ENCODE data around the gene PALLD.

PALLD gene

DNA sequence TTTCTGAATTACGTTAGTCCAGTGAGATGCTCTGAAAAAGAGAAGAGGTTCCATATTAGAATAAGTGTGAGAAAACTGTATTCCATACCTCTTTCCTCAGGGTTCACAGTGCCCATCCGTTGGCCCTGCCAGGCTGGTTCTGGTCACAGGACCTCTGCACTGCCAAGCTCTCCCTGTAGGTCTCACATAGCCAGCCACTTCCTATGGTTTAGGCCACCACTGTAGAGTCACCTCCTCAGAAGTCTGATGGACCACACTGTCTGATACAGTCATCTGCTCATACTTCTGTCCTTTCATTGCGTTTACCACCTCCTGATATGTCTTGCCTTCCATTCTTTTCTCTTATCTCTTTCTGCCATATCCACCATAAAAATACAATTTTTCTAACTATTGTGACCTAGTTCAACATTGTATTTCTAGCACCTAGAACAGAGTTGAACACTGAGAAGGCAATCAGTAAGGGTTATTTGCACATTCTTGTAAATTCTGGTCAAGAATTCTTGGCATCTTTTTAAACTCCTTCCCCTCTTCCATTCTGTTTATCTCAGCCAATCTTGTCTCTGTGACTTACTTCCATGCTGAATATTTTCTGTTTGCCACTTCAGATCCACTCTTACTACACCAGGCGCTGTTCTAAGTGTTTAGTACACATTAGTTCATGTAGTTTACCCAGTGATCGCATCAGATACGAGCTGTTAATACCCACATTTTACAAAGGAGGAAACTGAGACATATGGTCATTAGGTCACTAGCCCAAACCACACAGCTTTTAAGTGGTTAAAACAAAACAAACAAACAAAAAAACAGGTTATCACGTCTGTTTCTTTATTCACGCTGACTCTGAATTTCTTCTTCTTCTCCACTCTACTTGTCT, 387.6 kb downstream of the PALLD start:
- TF ChIP-seq, protein P1, sequence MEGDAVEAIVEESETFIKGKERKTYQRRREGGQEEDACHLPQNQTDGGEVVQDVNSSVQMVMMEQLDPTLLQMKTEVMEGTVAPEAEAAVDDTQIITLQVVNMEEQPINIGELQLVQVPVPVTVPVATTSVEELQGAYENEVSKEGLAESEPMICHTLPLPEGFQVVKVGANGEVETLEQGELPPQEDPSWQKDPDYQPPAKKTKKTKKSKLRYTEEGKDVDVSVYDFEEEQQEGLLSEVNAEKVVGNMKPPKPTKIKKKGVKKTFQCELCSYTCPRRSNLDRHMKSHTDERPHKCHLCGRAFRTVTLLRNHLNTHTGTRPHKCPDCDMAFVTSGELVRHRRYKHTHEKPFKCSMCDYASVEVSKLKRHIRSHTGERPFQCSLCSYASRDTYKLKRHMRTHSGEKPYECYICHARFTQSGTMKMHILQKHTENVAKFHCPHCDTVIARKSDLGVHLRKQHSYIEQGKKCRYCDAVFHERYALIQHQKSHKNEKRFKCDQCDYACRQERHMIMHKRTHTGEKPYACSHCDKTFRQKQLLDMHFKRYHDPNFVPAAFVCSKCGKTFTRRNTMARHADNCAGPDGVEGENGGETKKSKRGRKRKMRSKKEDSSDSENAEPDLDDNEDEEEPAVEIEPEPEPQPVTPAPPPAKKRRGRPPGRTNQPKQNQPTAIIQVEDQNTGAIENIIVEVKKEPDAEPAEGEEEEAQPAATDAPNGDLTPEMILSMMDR (conservative IDR thresholded peaks at IDR 0.05; ENCODE audit: low read depth, low read length) = no peak
- no peak for DNase-seq (ENCODE audit: low read depth)
- no peak overlapping the region for H3K4me3 ChIP-seq (ENCODE audit: low read length)

DNA sequence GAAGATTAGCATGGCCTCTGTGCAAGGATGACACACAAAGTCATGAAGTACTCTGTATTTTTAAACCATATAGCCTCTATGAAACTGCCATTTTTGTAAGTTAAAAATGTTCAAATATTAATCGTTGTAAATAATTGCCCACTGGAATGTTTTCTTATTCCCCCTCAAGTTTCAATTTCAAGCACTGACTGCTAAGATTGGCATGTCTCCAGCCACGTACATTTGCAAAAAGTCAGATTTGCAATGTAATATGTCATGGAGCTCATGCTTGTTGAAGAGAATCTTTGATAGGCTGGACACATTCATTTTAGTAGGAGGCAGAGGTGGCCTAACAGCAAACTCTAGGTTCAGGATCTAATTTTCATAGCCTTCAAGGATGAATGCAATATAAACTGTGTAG, 388.5 kb downstream of the PALLD start:
- DNase-seq (ENCODE audit: low read depth) = no peak
- no peak overlapping the region for H3K4me3 ChIP-seq (ENCODE audit: low read length)
- TF ChIP-seq, protein P1 (conservative IDR thresholded peaks at IDR 0.05; ENCODE audit: low read depth, low read length) = no peak

GRCh38 chr4:168886351-168886750, 389.5 kb downstream of the PALLD start:
- no peak for DNase-seq (ENCODE audit: low read depth)
- no peak overlapping the region for H3K4me3 ChIP-seq (ENCODE audit: low read length)
- TF ChIP-seq, protein P1 (conservative IDR thresholded peaks at IDR 0.05; ENCODE audit: low read depth, low read length) = no peak

DNA sequence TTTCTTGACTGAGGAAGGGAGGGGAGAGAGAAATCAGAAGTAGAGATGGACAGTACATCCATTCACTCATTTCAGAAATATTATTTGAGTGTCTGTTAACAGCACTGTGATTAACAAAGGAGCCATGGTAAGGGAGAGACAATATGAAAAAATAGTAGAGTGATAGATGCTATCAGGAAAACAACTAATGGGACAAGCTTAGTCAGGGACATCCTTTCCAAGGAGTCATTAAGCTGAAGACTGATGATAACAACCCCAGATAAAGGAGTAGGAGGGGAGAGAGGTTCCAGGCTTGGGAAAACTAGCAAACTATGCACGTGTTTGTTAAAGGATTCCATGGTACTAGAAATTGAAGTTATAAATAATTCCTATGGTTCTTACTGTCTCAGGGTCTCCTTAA, 391.0 kb downstream of the PALLD start:
- TF ChIP-seq, protein P1 (conservative IDR thresholded peaks at IDR 0.05; ENCODE audit: low read depth, low read length) = no peak
- H3K4me3 ChIP-seq (ENCODE audit: low read length) = no peak overlapping the region
- no peak for DNase-seq (ENCODE audit: low read depth)

GRCh38 chr4:168888715-168889215, 391.9 kb downstream of the PALLD start:
- H3K4me3 ChIP-seq (ENCODE audit: low read length) = no peak overlapping the region
- TF ChIP-seq, protein P1 (conservative IDR thresholded peaks at IDR 0.05; ENCODE audit: low read depth, low read length) = no peak
- DNase-seq (ENCODE audit: low read depth) = no peak

DNA sequence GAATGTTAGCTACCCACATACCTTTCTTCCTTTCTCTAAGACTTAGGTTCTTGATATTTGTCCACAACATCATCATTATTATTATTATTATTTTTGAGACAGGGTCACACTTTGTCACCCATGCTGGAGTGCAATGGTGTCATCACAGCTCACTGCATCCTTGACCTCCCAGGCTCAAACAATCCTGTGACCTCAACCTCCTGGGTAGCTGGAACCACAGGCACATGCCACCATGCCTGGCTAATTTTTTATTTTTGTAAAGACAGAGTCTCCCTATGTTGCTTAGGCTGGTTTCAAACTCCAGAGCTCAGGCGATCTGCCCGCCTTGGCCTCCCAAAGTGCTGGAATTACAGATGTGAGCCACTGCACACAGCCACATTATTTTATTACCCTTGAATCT, 394.2 kb downstream of the PALLD start:
- TF ChIP-seq, protein P1 (conservative IDR thresholded peaks at IDR 0.05; ENCODE audit: low read depth, low read length) = no peak
- DNase-seq (ENCODE audit: low read depth) = no peak

GRCh38 chr4:168891688-168892087, 394.8 kb downstream of the PALLD start:
- no peak overlapping the region for H3K4me3 ChIP-seq (ENCODE audit: low read length)
- no peak for DNase-seq (ENCODE audit: low read depth)
- TF ChIP-seq, protein P1 (conservative IDR thresholded peaks at IDR 0.05; ENCODE audit: low read depth, low read length) = no peak

More for the DNA sequence above, 394.2 kb downstream of the PALLD start:
- H3K4me3 ChIP-seq (ENCODE audit: low read length) = no peak overlapping the region

All from retinal pigment epithelial cell (primary cell).